Testis (tissue), 3 donors: ENCODE data around the gene TRIM31. TPM values are rescaled to one million over a fixed set of nuclear protein-coding genes. Genes with fewer than 3 reads are reported as not detected.
A peak's percentile ranks its signal among the peaks of the same experiment; 100 is the strongest.

ENCODE experiments used
- DNase-seq: peaks from one replicate; pipeline ENCODE4 v3.0.0-alpha.2; 2019
- H3K27ac ChIP-seq, 2 donors: fragments of 200-600 bp; sonication (generic); one replicate each; pipeline ENCODE4 v1.5.1; 2019
- H3K27me3 ChIP-seq: fragments of 200-600 bp; sonication (generic); one replicate; pipeline ENCODE4 v1.5.1; 2019
- H3K36me3 ChIP-seq: fragments of 200-600 bp; sonication (generic); one replicate; pipeline ENCODE4 v1.5.1; 2017; ENCODE audit warnings: low read depth; ENCODE audit errors: missing control alignments
- H3K4me1 ChIP-seq: fragments of 200-600 bp; sonication (generic); one replicate; pipeline ENCODE4 v1.5.1; 2019
- H3K4me3 ChIP-seq, 2 donors: fragments of 200-600 bp; sonication (generic); one replicate each; pipeline ENCODE4 v1.5.1; 2017 to 2019
- H3K9me3 ChIP-seq: fragments of 200-600 bp; sonication (generic); one replicate; pipeline ENCODE4 v1.5.1; 2017
- POLR2A ChIP-seq: fragments of 450-650 bp; IDR thresholded peaks from one replicate; pipeline ENCODE4 v1.6.1; 2017; ENCODE audit warnings: antibody characterized with exemption, mild to moderate bottlenecking, moderate library complexity
- WGBS, 2 donors: methylation state at CpG; one replicate each; pipeline ENCODE4 v1.1.5; 2018; 5-methylcytosine and 5-hydroxymethylcytosine counted together
- intact Hi-C: fragments of 100-400 bp; cut with DNase I; formaldehyde crosslinking; loops from one replicate; pipeline ENCODE4 v1.15.1; 2023; ENCODE audit warnings: low total_unique reads
- polyA plus RNA-seq: library from polyadenylated mRNA; stranded (reverse); fragments of 350-450 nt; fragmentation: Illumina TruSeq; extraction: RNeasy Lipid Tissue Mini Kit (QIAGEN cat#74804); gene quantifications from one replicate; pipeline ENCODE4 v1.2.3, GENCODE V29; 2014; ENCODE audit warnings: low read depth, low replicate concordance; ENCODE audit not compliant: insufficient read depth
- total RNA-seq, 2 donors: library from RNA; depleted of rRNA; stranded (reverse); fragments of >200 nt; gene quantifications; one replicate each; pipeline ENCODE4 v1.2.3, GENCODE V29; 2016
- TF ChIP-seq, protein P1 (sequence below), 3 experiments: fragments of 450-650 bp in 2 of 3; fragments of 200-600 bp in 1 of 3; sonication (generic) in 1 of 3; IDR thresholded peaks; one replicate each; pipeline ENCODE4 v1.5.1; 2016 to 2019; ENCODE audit warnings: antibody characterized with exemption in 3 of 3, mild to moderate bottlenecking in 2 of 3, moderate library complexity in 1 of 3

Gene TRIM31
- total and polyA plus RNA-seq, 3 donors from 2014 or later: 0.50 to 6.4 (median 4.0) TPM

DNA sequence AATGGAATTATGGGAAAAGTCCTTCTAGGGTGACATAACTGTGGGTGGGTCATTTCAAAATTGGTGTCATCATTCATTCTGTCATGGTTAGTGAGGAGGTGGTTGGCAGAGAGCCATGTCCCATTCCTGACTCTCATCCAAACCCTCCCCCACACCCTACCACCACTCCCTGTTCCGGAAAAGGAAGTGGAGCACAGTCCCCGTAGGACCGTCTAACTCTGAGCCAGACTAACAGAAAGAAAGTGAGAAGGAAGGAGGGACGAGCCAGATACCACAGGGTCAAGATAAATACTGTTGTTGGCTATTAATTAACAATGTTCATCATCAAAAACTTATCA, 43.3 kb upstream of the TRIM31 start:
- H3K27ac ChIP-seq: no peak overlapping the region

DNA sequence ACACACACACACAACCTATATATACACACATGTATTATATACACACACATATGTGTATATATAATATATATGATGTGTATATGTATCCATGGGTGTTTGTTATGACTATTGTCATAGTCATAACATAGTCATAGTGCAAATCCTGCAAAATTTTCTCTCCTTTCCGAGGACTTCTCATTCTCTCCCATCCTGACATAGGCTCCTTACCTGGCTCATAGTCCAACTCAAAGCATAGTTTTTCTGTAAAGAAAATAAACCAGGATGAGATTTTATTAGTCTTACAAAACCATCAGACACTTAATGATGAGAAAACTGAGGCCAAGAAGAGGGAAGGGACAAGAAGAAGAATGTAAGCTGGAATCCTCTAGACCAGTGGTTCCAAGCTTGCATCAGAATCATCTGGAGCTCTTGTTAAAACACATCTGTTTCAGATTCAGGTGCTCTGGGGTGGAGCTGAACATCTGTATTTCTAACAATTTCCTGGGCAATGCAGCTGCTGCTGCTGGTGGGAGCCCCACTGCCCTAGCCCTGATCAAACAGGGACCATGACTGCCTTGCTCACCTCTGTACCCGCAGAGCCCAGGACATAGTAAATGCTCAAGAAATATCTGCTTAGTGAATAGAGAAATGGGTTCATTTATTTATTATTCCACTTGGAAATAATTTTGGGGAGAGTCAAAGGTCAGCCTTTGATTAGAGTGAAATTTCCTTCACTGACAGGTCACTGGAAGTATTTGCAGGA, 42.8 kb upstream of the TRIM31 start:
- Histone ChIP-seq H3K36me3 (no peaks in the 10 kb centered on the region), H3K27ac (no peak overlapping the region), H3K27me3 (no peaks in the 10 kb centered on the region), H3K4me1 (no peaks in the 10 kb centered on the region), H3K4me3 (no peak overlapping the region), H3K9me3 (no peaks in the 10 kb centered on the region)
- DNase-seq: no peak
- intact Hi-C loops: no loop called here
- TF ChIP-seq, protein P1, sequence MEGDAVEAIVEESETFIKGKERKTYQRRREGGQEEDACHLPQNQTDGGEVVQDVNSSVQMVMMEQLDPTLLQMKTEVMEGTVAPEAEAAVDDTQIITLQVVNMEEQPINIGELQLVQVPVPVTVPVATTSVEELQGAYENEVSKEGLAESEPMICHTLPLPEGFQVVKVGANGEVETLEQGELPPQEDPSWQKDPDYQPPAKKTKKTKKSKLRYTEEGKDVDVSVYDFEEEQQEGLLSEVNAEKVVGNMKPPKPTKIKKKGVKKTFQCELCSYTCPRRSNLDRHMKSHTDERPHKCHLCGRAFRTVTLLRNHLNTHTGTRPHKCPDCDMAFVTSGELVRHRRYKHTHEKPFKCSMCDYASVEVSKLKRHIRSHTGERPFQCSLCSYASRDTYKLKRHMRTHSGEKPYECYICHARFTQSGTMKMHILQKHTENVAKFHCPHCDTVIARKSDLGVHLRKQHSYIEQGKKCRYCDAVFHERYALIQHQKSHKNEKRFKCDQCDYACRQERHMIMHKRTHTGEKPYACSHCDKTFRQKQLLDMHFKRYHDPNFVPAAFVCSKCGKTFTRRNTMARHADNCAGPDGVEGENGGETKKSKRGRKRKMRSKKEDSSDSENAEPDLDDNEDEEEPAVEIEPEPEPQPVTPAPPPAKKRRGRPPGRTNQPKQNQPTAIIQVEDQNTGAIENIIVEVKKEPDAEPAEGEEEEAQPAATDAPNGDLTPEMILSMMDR (IDR thresholded peaks at IDR 0.05): no peak
- no peak for TF ChIP-seq POLR2A
- 93 to 95% methylated on average over 2 of the region's 2 CpGs for WGBS, 2 donors

More for the DNA sequence above, 43.3 kb upstream of the TRIM31 start:
- Histone ChIP-seq H3K36me3 (no peaks in the 10 kb centered on the region), H3K4me3 (no peak overlapping the region), H3K27me3 (no peaks in the 10 kb centered on the region), H3K9me3 (no peaks in the 10 kb centered on the region), H3K4me1 (no peaks in the 10 kb centered on the region)
- DNase-seq: peak; percentile 40
- WGBS, 2 donors: 27 to 30% methylated on average over 4 of the region's 4 CpGs
- TF ChIP-seq POLR2A: no peak
- intact Hi-C loops: no loop called here

DNA sequence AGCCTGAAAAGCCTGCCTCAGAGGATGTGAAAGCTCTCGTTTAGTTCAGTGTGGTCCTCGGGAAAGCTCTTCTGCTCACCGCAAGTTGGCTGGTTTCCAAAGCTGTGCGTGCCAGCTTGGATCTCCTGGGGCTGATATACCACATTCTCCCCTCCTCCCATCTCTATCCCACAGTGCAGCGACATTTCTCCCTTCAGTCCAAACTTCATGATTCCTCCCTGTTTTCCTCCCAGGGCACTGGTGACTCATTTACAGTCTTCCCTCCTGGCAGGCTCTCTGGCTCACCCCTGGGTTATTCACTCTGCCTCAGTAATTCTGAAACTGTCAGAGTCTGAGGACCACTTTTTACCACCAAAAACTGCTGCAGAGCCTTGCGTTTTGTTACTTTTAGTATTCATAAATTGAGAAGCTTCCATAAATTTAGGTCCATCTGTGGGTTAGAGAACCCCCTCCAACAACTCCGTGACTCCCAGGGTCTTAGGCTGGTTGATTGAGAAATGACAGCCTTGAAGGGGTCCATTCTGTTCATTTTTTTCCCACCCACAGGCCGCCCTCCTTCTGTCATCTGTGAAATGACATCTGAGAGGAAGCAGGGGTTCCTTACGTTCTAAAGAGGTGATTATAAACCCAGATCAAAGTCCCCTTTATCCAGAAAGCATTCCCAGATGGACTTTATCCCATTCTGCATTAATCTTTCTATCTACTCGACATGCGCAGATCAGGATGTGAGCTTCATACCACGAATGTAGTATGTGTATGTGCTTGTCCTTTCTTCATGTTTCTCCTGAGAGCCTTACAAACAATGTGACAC, 42.0 kb upstream of the TRIM31 start:
- no peaks in the 10 kb centered on the region for H3K27me3 ChIP-seq
- no peak overlapping the region for H3K4me3 ChIP-seq
- DNase-seq: no peak
- H3K27ac ChIP-seq: no peak overlapping the region
- intact Hi-C loops: no loop called here
- 59 to 79% methylated on average over 12 of the region's 12 CpGs for WGBS, 2 donors
- H3K36me3 ChIP-seq: no peaks in the 10 kb centered on the region
- H3K9me3 ChIP-seq: no peaks in the 10 kb centered on the region
- no peaks in the 10 kb centered on the region for H3K4me1 ChIP-seq
- TF ChIP-seq POLR2A: no peak
- TF ChIP-seq, protein P1 (IDR thresholded peaks at IDR 0.05): no peak

DNA sequence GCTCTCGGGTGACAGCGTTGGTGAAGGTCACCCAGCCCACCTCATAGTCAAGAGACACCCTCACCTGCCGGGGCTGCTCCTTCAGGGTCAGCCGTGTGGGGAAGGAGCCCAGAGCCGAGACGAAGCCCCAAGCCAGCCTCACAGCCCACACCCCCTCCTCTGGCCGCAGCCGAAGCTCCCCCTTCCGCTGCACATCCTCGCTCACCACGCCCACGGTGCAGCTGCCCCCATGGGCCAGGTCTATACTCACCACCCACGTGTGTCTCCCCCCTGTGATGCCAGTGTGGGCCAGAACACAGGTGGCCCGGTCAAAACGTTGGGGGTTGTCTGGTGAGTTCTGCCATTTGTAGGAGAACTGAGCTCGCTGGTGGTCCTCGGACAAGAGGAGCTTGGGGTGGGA, 41.2 kb upstream of the TRIM31 start:
- 81 to 85% methylated on average over 17 of the region's 17 CpGs for WGBS, 2 donors
- Histone ChIP-seq H3K4me1 (no peaks in the 10 kb centered on the region), H3K36me3 (no peaks in the 10 kb centered on the region), H3K4me3 (no peak overlapping the region), H3K27me3 (no peaks in the 10 kb centered on the region), H3K27ac (no peak overlapping the region), H3K9me3 (no peaks in the 10 kb centered on the region)
- intact Hi-C loops: no loop called here
- DNase-seq: no peak
- TF ChIP-seq, protein P1 (IDR thresholded peaks at IDR 0.05): no peak
- no peak for TF ChIP-seq POLR2A

DNA sequence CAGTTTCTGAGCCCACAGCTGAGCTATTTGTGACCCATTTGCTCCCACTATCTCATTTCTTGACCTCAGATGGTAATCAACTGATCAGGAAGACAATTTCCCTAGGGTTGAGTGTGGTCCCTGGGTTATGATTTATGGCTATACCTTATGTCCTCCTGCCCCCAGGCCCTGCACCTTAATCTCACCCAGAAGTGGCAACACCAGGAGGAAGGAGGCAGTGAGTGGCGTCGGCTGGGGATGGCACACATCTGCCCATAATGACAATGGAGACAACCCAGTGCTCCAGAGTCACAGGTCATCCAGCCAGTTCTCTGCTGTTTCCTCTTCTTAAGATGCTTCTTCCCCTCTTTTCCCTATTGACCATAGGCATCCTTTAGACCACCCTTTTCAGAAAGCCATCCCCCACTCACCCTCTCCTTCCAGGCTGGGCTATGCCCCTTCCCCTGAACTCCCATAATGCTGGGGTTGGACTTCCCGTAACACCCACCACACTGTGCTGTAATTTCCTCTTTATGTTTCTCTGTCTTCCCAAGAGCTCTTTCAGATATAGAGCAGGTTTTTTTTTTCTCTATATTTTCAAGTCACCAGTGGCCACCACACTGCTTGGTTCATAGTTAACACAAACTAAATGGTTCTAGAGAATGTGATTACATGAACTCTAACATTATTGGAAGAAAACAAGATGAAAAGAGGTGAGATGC, 40.2 kb upstream of the TRIM31 start:
- H3K27ac ChIP-seq: no peak overlapping the region
- H3K4me3 ChIP-seq: no peak overlapping the region
- no peak for DNase-seq
- intact Hi-C loops: no loop called here
- 82 to 86% methylated on average over 3 of the region's 3 CpGs for WGBS, 2 donors
- H3K36me3 ChIP-seq: no peaks in the 10 kb centered on the region
- no peaks in the 10 kb centered on the region for H3K9me3 ChIP-seq
- TF ChIP-seq, protein P1 (IDR thresholded peaks at IDR 0.05): no peak
- no peak for TF ChIP-seq POLR2A
- no peaks in the 10 kb centered on the region for H3K4me1 ChIP-seq
- H3K27me3 ChIP-seq: no peaks in the 10 kb centered on the region
